HG03175 (cell line): ENCODE results near the gene MANBA.
"Not testable (repeated sequence)": the region's sequence is repeated elsewhere in the genome, so short reads cannot be mapped to it uniquely, and the experiment has no call there.

ENCODE experiments used
- ATAC-seq: cut with Tn5 transposase; IDR thresholded peaks from one replicate; pipeline ENCODE4 v1.9.1; 2021; ENCODE audit warnings: mild to moderate bottlenecking, moderate library complexity; ENCODE audit not compliant: unreplicated experiment

The MANBA gene

GRCh38 chr4:102764901-102765300, 4.1 kb upstream of the MANBA start:
- ATAC-seq = no peak

GRCh38 chr4:102761906-102762305, 1.1 kb upstream of the MANBA start:
- ATAC-seq = no peak

GRCh38 chr4:102761296-102761701, 531 bp upstream of the MANBA start:
- no peak for ATAC-seq

GRCh38 chr4:102759831-102760644, 730 bp downstream of the MANBA start:
- ATAC-seq = peak; percentile 55

- ATAC-seq = no peak
These were observed 2.3 kb downstream of the MANBA start for GRCh38 chr4:102758241-102759160.

- ATAC-seq = no peak
These were observed 3.1 kb downstream of the MANBA start for GRCh38 chr4:102757681-102758080.

- no peak for ATAC-seq
These were observed 6.7 kb downstream of the MANBA start for GRCh38 chr4:102754044-102754443.

GRCh38 chr4:102751941-102752340, 8.8 kb downstream of the MANBA start:
- no peak for ATAC-seq

GRCh38 chr4:102743352-102743751, 17.4 kb downstream of the MANBA start:
- ATAC-seq = peak; percentile 94

- ATAC-seq = not testable (repeated sequence)
These were observed 22.0 kb downstream of the MANBA start for GRCh38 chr4:102738802-102739201.

- no peak for ATAC-seq
These were observed 23.9 kb downstream of the MANBA start for GRCh38 chr4:102736636-102737549.

GRCh38 chr4:102735582-102735981, 25.2 kb downstream of the MANBA start:
- no peak for ATAC-seq

GRCh38 chr4:102734591-102735385, 26.0 kb downstream of the MANBA start:
- peak; percentile 100 for ATAC-seq

- no peak for ATAC-seq
These were observed 26.7 kb downstream of the MANBA start for GRCh38 chr4:102734116-102734515.

GRCh38 chr4:102733084-102733483, 27.7 kb downstream of the MANBA start:
- ATAC-seq = no peak

GRCh38 chr4:102732678-102733077, 28.1 kb downstream of the MANBA start:
- ATAC-seq = no peak

- no peak for ATAC-seq
These were observed 29.7 kb downstream of the MANBA start for GRCh38 chr4:102730968-102731533.

GRCh38 chr4:102729486-102729885, 31.3 kb downstream of the MANBA start:
- not testable (repeated sequence) for ATAC-seq

GRCh38 chr4:102726919-102727318, 33.8 kb downstream of the MANBA start:
- not testable (repeated sequence) for ATAC-seq

GRCh38 chr4:102726068-102726467, 34.7 kb downstream of the MANBA start:
- no peak for ATAC-seq
